ENCODE measurements around the gene CHRNA4. TPM values are rescaled to one million over a fixed set of nuclear protein-coding genes. Genes with fewer than 3 reads are reported as not detected.

CHRNA4 gene
- total RNA-seq, 2 experiments from 2014 or later = not detected

GRCh38 chr20:63314015-63314471 is 47.1 kb downstream of the CHRNA4 start:
- ChIA-PET CTCF (no interaction called here), POLR2A (no interaction called here)
- no peaks in the 10 kb centered on the region for H3K36me3 ChIP-seq (ENCODE audit: insufficient read depth, low read length)
- intact Hi-C loops (cut with DNase I, micrococcal nuclease) = loop anchor here in 1 of 2 experiments (10.0 kb wide), 1 partner anchor 71 kb away; no protein-coding TSS in a partner anchor
- H3K27me3 ChIP-seq (ENCODE audit: control insufficient read depth in 1 of 2, insufficient read depth in 2 of 2, low read length in 2 of 2) = peaks cover 0 to 4% of the 10 kb centered on the region in 2 experiments
- no peak for TF ChIP-seq CTCF (IDR thresholded peaks at IDR 0.05)
- no peaks in the 10 kb centered on the region for H3K4me1 ChIP-seq (ENCODE audit: insufficient read depth, low read length)
- no peak overlapping the region for H3K27ac Mint-ChIP-seq
- H3K4me3 ChIP-seq (ENCODE audit: low read length) = no peak overlapping the region
- no peak for DNase-seq
- no peak overlapping the region for H3K4me3 Mint-ChIP-seq
- H3K9me3 Mint-ChIP-seq = no peaks in the 10 kb centered on the region
- no peaks in the 10 kb centered on the region for H3K27me3 Mint-ChIP-seq
- no peaks in the 10 kb centered on the region for H3K36me3 Mint-ChIP-seq (ENCODE audit: low read depth)
- no peaks in the 10 kb centered on the region for H3K9me3 ChIP-seq (ENCODE audit: control insufficient read depth in 1 of 2, insufficient read depth in 1 of 2, low read length in 2 of 2)
- no peaks in the 10 kb centered on the region for H3K4me1 Mint-ChIP-seq (ENCODE audit: low read depth)
- H3K27ac ChIP-seq (ENCODE audit: low read depth in 1 of 2, low read length in 2 of 2) = no peak overlapping the region
- ATAC-seq (ENCODE audit: poor library complexity) = no peak

- H3K36me3 Mint-ChIP-seq (ENCODE audit: low read depth) = no peaks in the 10 kb centered on the region
- intact Hi-C loops (cut with DNase I, micrococcal nuclease) = loop anchor here in 1 of 2 experiments (10.0 kb wide), 1 partner anchor 71 kb away; no protein-coding TSS in a partner anchor
- H3K27ac Mint-ChIP-seq = no peak overlapping the region
- no peaks in the 10 kb centered on the region for H3K4me1 Mint-ChIP-seq (ENCODE audit: low read depth)
- Histone ChIP-seq H3K27me3 (ENCODE audit: control insufficient read depth in 1 of 2, insufficient read depth in 2 of 2, low read length in 2 of 2) (peaks cover 0 to 4% of the 10 kb centered on the region in 2 experiments), H3K27ac (ENCODE audit: low read depth in 1 of 2, low read length in 2 of 2) (no peak overlapping the region), H3K4me3 (ENCODE audit: low read length) (no peak overlapping the region), H3K9me3 (ENCODE audit: control insufficient read depth in 1 of 2, insufficient read depth in 1 of 2, low read length in 2 of 2) (no peaks in the 10 kb centered on the region), H3K36me3 (ENCODE audit: insufficient read depth, low read length) (no peaks in the 10 kb centered on the region), H3K4me1 (ENCODE audit: insufficient read depth, low read length) (no peaks in the 10 kb centered on the region)
- TF ChIP-seq CTCF (IDR thresholded peaks at IDR 0.05) = no peak
- ATAC-seq (ENCODE audit: poor library complexity) = no peak
- ChIA-PET POLR2A (no interaction called here), CTCF (no interaction called here)
- no peaks in the 10 kb centered on the region for H3K27me3 Mint-ChIP-seq
- no peak for DNase-seq
- no peaks in the 10 kb centered on the region for H3K9me3 Mint-ChIP-seq
- no peak overlapping the region for H3K4me3 Mint-ChIP-seq
These were observed 47.7 kb downstream of the CHRNA4 start for GRCh38 chr20:63313349-63314014.

GRCh38 chr20:63312690-63313348 is 48.3 kb downstream of the CHRNA4 start:
- Mint-ChIP-seq H3K36me3 (ENCODE audit: low read depth) (no peaks in the 10 kb centered on the region), H3K9me3 (no peaks in the 10 kb centered on the region), H3K27me3 (no peaks in the 10 kb centered on the region), H3K27ac (no peak overlapping the region), H3K4me1 (ENCODE audit: low read depth) (no peaks in the 10 kb centered on the region), H3K4me3 (no peak overlapping the region)
- intact Hi-C loops (cut with DNase I, micrococcal nuclease) = loop anchor here in 1 of 2 experiments (10.0 kb wide), 1 partner anchor 72 kb away; no protein-coding TSS in a partner anchor
- ChIA-PET POLR2A (no interaction called here), CTCF (no interaction called here)
- no peaks in the 10 kb centered on the region for H3K9me3 ChIP-seq (ENCODE audit: control insufficient read depth in 1 of 2, insufficient read depth in 1 of 2, low read length in 2 of 2)
- no peak for ATAC-seq (ENCODE audit: poor library complexity)
- no peak for DNase-seq
- H3K27ac ChIP-seq (ENCODE audit: low read depth in 1 of 2, low read length in 2 of 2) = no peak overlapping the region
- no peaks in the 10 kb centered on the region for H3K36me3 ChIP-seq (ENCODE audit: insufficient read depth, low read length)
- no peak overlapping the region for H3K4me3 ChIP-seq (ENCODE audit: low read length)
- no peaks in the 10 kb centered on the region for H3K4me1 ChIP-seq (ENCODE audit: insufficient read depth, low read length)
- no peak for TF ChIP-seq CTCF (IDR thresholded peaks at IDR 0.05)
- H3K27me3 ChIP-seq (ENCODE audit: control insufficient read depth in 1 of 2, insufficient read depth in 2 of 2, low read length in 2 of 2) = peaks cover 0 to 8% of the 10 kb centered on the region in 2 experiments
